HCT116 (cell line): ENCODE results near the gene CXCL5. TPM values are rescaled to one million over a fixed set of nuclear protein-coding genes. Genes with fewer than 3 reads are reported as not detected.
"Not testable (repeated sequence)": the region's sequence is repeated elsewhere in the genome, so short reads cannot be mapped to it uniquely, and the experiment has no call there.

Experiments
- ATAC-seq: fragments of 200-7000 bp; cut with Tn5 transposase; 2 replicates; pipeline ENCODE4 v1.9.1; 2020; ENCODE audit warnings: mild to moderate bottlenecking, moderate library complexity
- BruUV-seq: library from RNA; stranded (reverse); fragments of 400-500 nt; replicated peaks from 2 replicates; lab custom pipeline; 2021; lab: Mats Ljungman, UMichigan
- CTCF ChIA-PET: fragments of 300-600 bp; sonication (Branson Sonifier 250); formaldehyde crosslinking; loops from one replicate; lab custom pipeline; 2021; ENCODE audit warnings: antibody characterized with exemption; lab: Charles Lee
- POLR2A ChIA-PET: fragments of 300-600, 350-600 bp; sonication (Branson Sonifier 250); formaldehyde crosslinking; loops from one replicate; lab custom pipeline; 2021; ENCODE audit warnings: antibody characterized with exemption; lab: Charles Lee
- RAD21 ChIA-PET, 2 experiments: fragments of 300-600 bp; sonication (Branson Sonifier 250); formaldehyde crosslinking; loops; one replicate each; lab custom pipeline; 2023; ENCODE audit warnings: low total read pairs in 2 of 2; ENCODE audit not compliant: uncharacterized antibody in 2 of 2, unreplicated experiment in 2 of 2, low non-redundant PET in 1 of 2; lab: Charles Lee
- DNase-seq: peaks from one replicate; pipeline ENCODE4 v3.0.0-alpha.2; 2010; ENCODE audit warnings: low read depth, low spot score
- H2AFZ ChIP-seq: fragments of 200-600 bp; shearing (Covaris generic), sonication (generic); 2 replicates; pipeline ENCODE4 v1.6.1; 2017; ENCODE audit warnings: low read depth, mixed run types, mixed read lengths, antibody characterized with exemption, low read length; ENCODE audit not compliant: poor library complexity, severe bottlenecking
- H3K27ac ChIP-seq: 2 replicates; pipeline ENCODE4 v1.5.1; 2012; ENCODE audit warnings: low read depth, low read length
- H3K27me3 ChIP-seq: fragments of 200-600 bp; sonication (generic); 2 replicates; pipeline ENCODE4 v1.6.1; 2016; ENCODE audit warnings: mixed run types, low read length, mixed read lengths; ENCODE audit not compliant: insufficient read depth
- H3K36me3 ChIP-seq, 2 experiments: fragments of 200-500 bp in 1 of 2; fragments of 200-600 bp in 1 of 2; sonication (Bioruptor generic) in 1 of 2; sonication (generic) in 1 of 2; 2 replicates each; pipeline versions ENCODE4 v1.5.1 to v1.6.1; 2014 to 2016; ENCODE audit warnings: low read length in 2 of 2, inconsistent platforms in 1 of 2, mixed read lengths in 1 of 2, mixed run types in 1 of 2; ENCODE audit not compliant: insufficient read depth in 2 of 2, control insufficient read depth in 1 of 2
- H3K4me1 ChIP-seq, 2 experiments: fragments of 200-600 bp in 1 of 2; sonication (generic) in 1 of 2; 2 replicates each; pipeline versions ENCODE4 v1.5.1 to v1.6.1; 2012 to 2017; ENCODE audit warnings: low read length in 2 of 2, inconsistent platforms in 1 of 2, mild to moderate bottlenecking in 1 of 2, mixed read lengths in 1 of 2, mixed run types in 1 of 2, moderate library complexity in 1 of 2; ENCODE audit not compliant: insufficient read depth in 2 of 2, control insufficient read depth in 1 of 2
- H3K4me2 ChIP-seq: fragments of 200-600 bp; sonication (generic); 2 replicates; pipeline ENCODE4 v1.6.1; 2017; ENCODE audit warnings: mixed run types, low read length, mixed read lengths
- H3K4me3 ChIP-seq, 2 experiments: fragments of 200-600 bp in 1 of 2; sonication (generic) in 1 of 2; replicated peaks in 1 of 2; 2 replicates each; pipeline ENCODE4 v1.5.1; 2011 to 2016; ENCODE audit warnings: low read length in 2 of 2, control low read depth in 1 of 2, low read depth in 1 of 2, mild to moderate bottlenecking in 1 of 2, mixed read lengths in 1 of 2, mixed run types in 1 of 2
- H3K79me2 ChIP-seq: fragments of 200-600 bp; sonication (generic); 2 replicates; pipeline ENCODE4 v1.6.1; 2017; ENCODE audit warnings: mild to moderate bottlenecking, mixed run types, low read length, moderate library complexity, mixed read lengths; ENCODE audit not compliant: insufficient read depth
- H3K9ac ChIP-seq: fragments of 200-600 bp; sonication (generic); 2 replicates; pipeline ENCODE4 v1.6.1; 2016; ENCODE audit warnings: low read length, mixed read lengths
- H3K9me2 ChIP-seq: fragments of 200-600 bp; sonication (generic), shearing (Covaris generic); 2 replicates; pipeline ENCODE4 v1.6.1; 2017; ENCODE audit warnings: mixed run types, mild to moderate bottlenecking, moderate library complexity; ENCODE audit not compliant: insufficient read depth
- H3K9me3 ChIP-seq, 2 experiments: fragments of 200-500 bp in 1 of 2; fragments of 200-600 bp in 1 of 2; sonication (Bioruptor generic) in 1 of 2; sonication (generic) in 1 of 2; 2 replicates each; pipeline ENCODE4 v1.6.1; 2014 to 2017; ENCODE audit warnings: low read length in 2 of 2, mixed read lengths in 2 of 2, inconsistent platforms in 1 of 2, low read depth in 1 of 2, mild to moderate bottlenecking in 1 of 2, mixed run types in 1 of 2, moderate library complexity in 1 of 2; ENCODE audit not compliant: control insufficient read depth in 1 of 2, insufficient read depth in 1 of 2
- H4K20me1 ChIP-seq: fragments of 200-600 bp; sonication (generic), shearing (Covaris generic); 2 replicates; pipeline ENCODE4 v1.6.1; 2017; ENCODE audit warnings: mixed run types, mild to moderate bottlenecking, moderate library complexity; ENCODE audit not compliant: insufficient read depth
- EGR1 ChIP-seq: IDR thresholded peaks from 2 replicates; pipeline ENCODE4 v1.6.1; 2012; ENCODE audit warnings: low read depth
- FOSL1 ChIP-seq: IDR thresholded peaks from 2 replicates; pipeline ENCODE4 v1.6.1; 2012; ENCODE audit warnings: low read depth
- JUND ChIP-seq: IDR thresholded peaks from 2 replicates; pipeline ENCODE4 v1.6.1; 2012
- MAX ChIP-seq: IDR thresholded peaks from 2 replicates; pipeline ENCODE4 v1.6.1; 2012
- POLR2AphosphoS5 ChIP-seq: IDR thresholded peaks from 2 replicates; pipeline ENCODE4 v1.6.1; 2011; ENCODE audit warnings: mild to moderate bottlenecking, low read depth, low read length, moderate library complexity
- RAD21 ChIP-seq: IDR thresholded peaks from 2 replicates; pipeline ENCODE4 v1.6.1; 2012; ENCODE audit warnings: low read depth, mild to moderate bottlenecking
- REST ChIP-seq: IDR thresholded peaks from 2 replicates; pipeline ENCODE4 v1.6.1; 2012; ENCODE audit warnings: low read depth
- SIN3A ChIP-seq: IDR thresholded peaks from 2 replicates; pipeline ENCODE4 v1.6.1; 2012; ENCODE audit warnings: low read depth
- SRF ChIP-seq: IDR thresholded peaks from 2 replicates; pipeline ENCODE4 v1.6.1; 2012; ENCODE audit warnings: low read depth
- YY1 ChIP-seq: IDR thresholded peaks from 2 replicates; pipeline ENCODE4 v1.6.1; 2011; ENCODE audit warnings: low read length, low read depth, moderate library complexity, mild to moderate bottlenecking; ENCODE audit not compliant: insufficient replicate concordance; ENCODE audit errors: extremely low read depth
- ZBTB33 ChIP-seq: IDR thresholded peaks from 2 replicates; pipeline ENCODE4 v1.6.1; 2011; ENCODE audit warnings: mild to moderate bottlenecking, low read length, moderate library complexity; ENCODE audit not compliant: insufficient replicate concordance; ENCODE audit errors: extremely low read depth
- ZFX ChIP-seq: fragments of 450-650 bp; IDR thresholded peaks from 2 replicates; pipeline ENCODE4 v1.6.1; 2017
- ZNF274 ChIP-seq: fragments of 200-500 bp; sonication (Bioruptor generic); IDR thresholded peaks from 2 replicates; pipeline ENCODE4 v1.6.1; 2014; ENCODE audit warnings: mild to moderate bottlenecking, low read depth, low read length, inconsistent platforms
- intact Hi-C: fragments of 100-400 bp; cut with micrococcal nuclease; formaldehyde crosslinking; loops from 2 replicates; pipeline ENCODE4 v1.10.0; 2022
- total RNA-seq: library from RNA; stranded (reverse); gene quantifications from one replicate; pipeline ENCODE4 v1.2.1, GENCODE V29; 2021; ENCODE audit not compliant: unreplicated experiment

The CXCL5 gene
- total RNA-seq, 1 experiment from 2014 or later = not detected

- RAD21 ChIA-PET = no interaction called here
- TF ChIP-seq JUND = no peak
- no peak for TF ChIP-seq SIN3A
- TF ChIP-seq POLR2AphosphoS5 = no peak
- TF ChIP-seq ZNF274 = no peak
- no peak for TF ChIP-seq EGR1
- no peak for TF ChIP-seq REST
- no peak for TF ChIP-seq ZFX
- no peak for TF ChIP-seq FOSL1
- TF ChIP-seq ZBTB33 = no peak
- no peak for TF ChIP-seq RAD21
- TF ChIP-seq SRF = no peak
- TF ChIP-seq YY1 = no peak
- TF ChIP-seq MAX = no peak
- TF ChIP-seq, all 23 proteins: peak for 0
- BruUV-seq = no TSS peak
Measured at GRCh38 chr4:73962724-73963123, 35.8 kb downstream of the CXCL5 start.

GRCh38 chr4:73959041-73959440, 39.4 kb downstream of the CXCL5 start:
- H3K9me3 ChIP-seq, H3K27me3 ChIP-seq, H3K4me1 ChIP-seq, H3K27ac ChIP-seq, POLR2A ChIA-PET, H3K79me2 ChIP-seq, BruUV-seq, CTCF ChIA-PET, H3K36me3 ChIP-seq, H3K4me2 ChIP-seq, ATAC-seq, H2AFZ ChIP-seq, H3K9ac ChIP-seq, intact Hi-C loops, H3K9me2 ChIP-seq, RAD21 ChIA-PET, DNase-seq, H4K20me1 ChIP-seq, H3K4me3 ChIP-seq: not testable (repeated sequence)

More at GRCh38 chr4:73962724-73963123, 35.8 kb downstream of the CXCL5 start:
- H3K27me3 ChIP-seq = no peaks in the 10 kb centered on the region
- DNase-seq (no peak), ATAC-seq (no peak)
- H3K9me2 ChIP-seq = no peaks in the 10 kb centered on the region
- no peaks in the 10 kb centered on the region for H3K79me2 ChIP-seq
- H3K9me3 ChIP-seq = no peaks in the 10 kb centered on the region
- no peak overlapping the region for H3K4me3 ChIP-seq
- no peaks in the 10 kb centered on the region for H3K36me3 ChIP-seq
- CTCF ChIA-PET = no interaction called here
- POLR2A ChIA-PET = no interaction called here
- no peaks in the 10 kb centered on the region for H4K20me1 ChIP-seq
- no peak overlapping the region for H3K9ac ChIP-seq
- no peak overlapping the region for H3K4me2 ChIP-seq
- no peak overlapping the region for H2AFZ ChIP-seq
- intact Hi-C loops = no loop called here
- H3K4me1 ChIP-seq = peaks cover 0 to 5% of the 10 kb centered on the region in 2 experiments; a peak in 1 of 4 replicates
- no peak overlapping the region for H3K27ac ChIP-seq
